WTC11 (cell line): ENCODE measurements around the gene SPTBN4. TPM values are rescaled to one million over a fixed set of nuclear protein-coding genes. Genes with fewer than 3 reads are reported as not detected.

Experiments
- ATAC-seq: fragments of 200-7000 bp; cut with Tn5 transposase; 2 replicates; pipeline ENCODE4 v1.10.0; 2021; ENCODE audit warnings: mild to moderate bottlenecking, moderate library complexity
- CTCF ChIA-PET: fragments of 300-600 bp; sonication (Branson Sonifier 250); formaldehyde crosslinking; loops from one replicate; lab custom pipeline; 2021; ENCODE audit warnings: antibody characterized with exemption; lab: Charles Lee
- POLR2A ChIA-PET: fragments of 350-600 bp; sonication (Branson Sonifier 250); formaldehyde crosslinking; loops from one replicate; lab custom pipeline; 2021; ENCODE audit warnings: antibody characterized with exemption; lab: Charles Lee
- DNase-seq: peaks from one replicate; pipeline ENCODE4 v3.0.0; 2021; ENCODE audit warnings: low spot score
- H3K27ac Mint-ChIP-seq: 2 replicates; pipeline ENCODE4 v1.8.0; 2021; ENCODE audit warnings: mixed read lengths
- H3K27me3 Mint-ChIP-seq: 2 replicates; pipeline ENCODE4 v1.8.0; 2021; ENCODE audit warnings: low read depth, mild to moderate bottlenecking, moderate library complexity, mixed read lengths
- H3K36me3 Mint-ChIP-seq: 2 replicates; pipeline ENCODE4 v1.8.0; 2021; ENCODE audit warnings: mixed read lengths
- H3K4me1 Mint-ChIP-seq: 2 replicates; pipeline ENCODE4 v1.8.0; 2022; ENCODE audit warnings: mixed read lengths
- H3K4me3 Mint-ChIP-seq: 2 replicates; pipeline ENCODE4 v1.8.0; 2021; ENCODE audit warnings: mild to moderate bottlenecking, moderate library complexity, mixed read lengths
- H3K9me3 Mint-ChIP-seq: 2 replicates; pipeline ENCODE4 v1.8.0; 2021; ENCODE audit warnings: mixed read lengths
- ATF1 ChIP-seq: sonication (generic); formaldehyde crosslinking; IDR thresholded peaks from 2 replicates; pipeline ENCODE4 v1.8.1; 2023; ENCODE audit warnings: mild to moderate bottlenecking, moderate library complexity, missing genetic modification reagents
- CREB1 ChIP-seq: sonication (generic); formaldehyde crosslinking; IDR thresholded peaks from 2 replicates; pipeline ENCODE4 v1.8.0; 2023; ENCODE audit warnings: mild to moderate bottlenecking, missing genetic modification reagents
- CTCF ChIP-seq: fragments of 200-600 bp; IDR thresholded peaks from 2 replicates; pipeline ENCODE4 v1.8.0; 2022; ENCODE audit warnings: antibody characterized with exemption
- E2F5 ChIP-seq: sonication (generic); formaldehyde crosslinking; IDR thresholded peaks from 2 replicates; pipeline ENCODE4 v1.8.1; 2022; ENCODE audit warnings: mild to moderate bottlenecking, moderate library complexity, missing genetic modification reagents
- FOXJ3 ChIP-seq: sonication (generic); formaldehyde crosslinking; IDR thresholded peaks from 2 replicates; pipeline ENCODE4 v1.9.0; 2021; ENCODE audit warnings: missing genetic modification reagents, mild to moderate bottlenecking, borderline replicate concordance
- FOXK1 ChIP-seq: sonication (generic); formaldehyde crosslinking; IDR thresholded peaks from 2 replicates; pipeline ENCODE4 v1.8.0; 2022; ENCODE audit warnings: mild to moderate bottlenecking, moderate library complexity, missing genetic modification reagents
- FOXP4 ChIP-seq: sonication (generic); formaldehyde crosslinking; IDR thresholded peaks from 2 replicates; pipeline ENCODE4 v1.8.0; 2022; ENCODE audit warnings: mild to moderate bottlenecking, missing genetic modification reagents
- IRF1 ChIP-seq: sonication (generic); formaldehyde crosslinking; IDR thresholded peaks from 2 replicates; pipeline ENCODE4 v1.8.0; 2023; ENCODE audit warnings: missing genetic modification reagents
- IRF2 ChIP-seq: sonication (generic); formaldehyde crosslinking; IDR thresholded peaks from 2 replicates; pipeline ENCODE4 v1.8.0; 2022; ENCODE audit warnings: low read depth, missing genetic modification reagents, borderline replicate concordance
- JUN ChIP-seq: sonication (generic); formaldehyde crosslinking; IDR thresholded peaks from 2 replicates; pipeline ENCODE4 v1.8.0; 2023; ENCODE audit warnings: mild to moderate bottlenecking, missing genetic modification reagents
- MXD4 ChIP-seq: fragments of 250-450 bp; sonication (Bioruptor Pico); IDR thresholded peaks from 2 replicates; pipeline ENCODE4 v1.8.0; 2021; ENCODE audit warnings: mild to moderate bottlenecking, moderate library complexity, borderline replicate concordance
- NR1H2 ChIP-seq: sonication (generic); formaldehyde crosslinking; IDR thresholded peaks from 2 replicates; pipeline ENCODE4 v1.9.0; 2021; ENCODE audit warnings: mild to moderate bottlenecking, moderate library complexity, missing genetic modification reagents
- NR3C1 ChIP-seq: sonication (generic); formaldehyde crosslinking; conservative IDR thresholded peaks from 2 replicates; pipeline ENCODE4 v1.8.1; 2023; ENCODE audit warnings: low read depth, mild to moderate bottlenecking, missing genetic modification reagents
- OVOL2 ChIP-seq: fragments of 250-450 bp; sonication (Bioruptor Pico); IDR thresholded peaks from 2 replicates; pipeline ENCODE4 v1.9.0; 2021; ENCODE audit warnings: mild to moderate bottlenecking, borderline replicate concordance
- PREB ChIP-seq: sonication (generic); formaldehyde crosslinking; IDR thresholded peaks from 2 replicates; pipeline ENCODE4 v1.8.1; 2022; ENCODE audit warnings: mild to moderate bottlenecking, missing genetic modification reagents, moderate library complexity, borderline replicate concordance
- RORB ChIP-seq: fragments of 250-450 bp; sonication (Bioruptor Pico); IDR thresholded peaks from 2 replicates; pipeline ENCODE4 v1.9.0; 2021; ENCODE audit warnings: mild to moderate bottlenecking
- TCF7 ChIP-seq: sonication (generic); formaldehyde crosslinking; IDR thresholded peaks from 2 replicates; pipeline ENCODE4 v1.8.0; 2022; ENCODE audit warnings: mild to moderate bottlenecking, low read depth, missing genetic modification reagents, moderate library complexity
- USF2 ChIP-seq: sonication (generic); formaldehyde crosslinking; IDR thresholded peaks from 2 replicates; pipeline ENCODE4 v1.8.1; 2023; ENCODE audit warnings: mild to moderate bottlenecking, missing genetic modification reagents, moderate library complexity
- ZBTB21 ChIP-seq: sonication (generic); formaldehyde crosslinking; IDR thresholded peaks from 2 replicates; pipeline ENCODE4 v1.8.1; 2023; ENCODE audit warnings: mild to moderate bottlenecking, missing genetic modification reagents, borderline replicate concordance
- ZMAT4 ChIP-seq: fragments of 250-450 bp; sonication (Bioruptor Pico); IDR thresholded peaks from 2 replicates; pipeline ENCODE4 v1.9.0; 2021; ENCODE audit warnings: mild to moderate bottlenecking
- ZNF219 ChIP-seq: sonication (generic); formaldehyde crosslinking; IDR thresholded peaks from 2 replicates; pipeline ENCODE4 v1.8.0; 2023; ENCODE audit warnings: missing genetic modification reagents, mild to moderate bottlenecking, borderline replicate concordance
- ZNF232 ChIP-seq: sonication (generic); formaldehyde crosslinking; IDR thresholded peaks from 2 replicates; pipeline ENCODE4 v1.8.0; 2022; ENCODE audit warnings: mild to moderate bottlenecking, missing genetic modification reagents
- total RNA-seq: library from RNA; stranded (reverse); gene quantifications from 3 replicates; pipeline ENCODE4 v1.2.3, GENCODE V29; 2021

The SPTBN4 gene
- total RNA-seq, 1 experiment from 2014 or later, result 2.8 TPM

GRCh38 chr19:40449506-40449905, 17.3 kb upstream of the SPTBN4 start:
- POLR2A ChIA-PET, result no interaction called here

GRCh38 chr19:40450664-40451063, 16.1 kb upstream of the SPTBN4 start:
- H3K27me3 Mint-ChIP-seq, result no peaks in the 10 kb centered on the region
- no peak for TF ChIP-seq NR1H2 (CRISPR knock-in tag)
- TF ChIP-seq E2F5 (CRISPR knock-in tag), result no peak
- no peak for TF ChIP-seq CREB1
- TF ChIP-seq NR3C1 (CRISPR knock-in tag), result no peak
- no peak for TF ChIP-seq JUN (CRISPR knock-in tag)
- TF ChIP-seq IRF2 (CRISPR knock-in tag), result no peak
- no peak for TF ChIP-seq OVOL2 (CRISPR knock-in tag)
- no peak for TF ChIP-seq ZNF232 (CRISPR knock-in tag)
- no peak for TF ChIP-seq CTCF
- no peak for TF ChIP-seq TCF7 (CRISPR knock-in tag)
- TF ChIP-seq FOXJ3 (CRISPR knock-in tag), result no peak
- H3K4me3 Mint-ChIP-seq, result no peak overlapping the region
- no peaks in the 10 kb centered on the region for H3K9me3 Mint-ChIP-seq
- peaks cover 3% of the 10 kb centered on the region; the same call in 1 of the 2 replicates for H3K36me3 Mint-ChIP-seq
- POLR2A ChIA-PET, result no interaction called here
- H3K4me1 Mint-ChIP-seq, result peaks cover 13% of the 10 kb centered on the region
- CTCF ChIA-PET, result interaction anchor here (0.8 to 6.6 kb wide), 2 partner anchors 13 to 30 kb away, joined by 4 to 57 read pairs; partner anchors contain the start of gene BLVRB
- H3K27ac Mint-ChIP-seq, result peak overlapping the region; percentile 91
- DNase-seq (no peak), ATAC-seq (no peak)

More at GRCh38 chr19:40449506-40449905, 17.3 kb upstream of the SPTBN4 start:
- TF ChIP-seq ATF1 (CRISPR knock-in tag) (no peak), MXD4 (CRISPR knock-in tag) (no peak), RORB (CRISPR knock-in tag) (no peak), ZBTB21 (CRISPR knock-in tag) (no peak), USF2 (no peak)
- TF ChIP-seq, all 79 proteins: peak for 0
- CTCF ChIA-PET, result no interaction called here
- no peak overlapping the region for H3K27ac Mint-ChIP-seq
- no peaks in the 10 kb centered on the region for H3K27me3 Mint-ChIP-seq
- no peaks in the 10 kb centered on the region for H3K9me3 Mint-ChIP-seq
- peaks cover 19% of the 10 kb centered on the region for H3K4me1 Mint-ChIP-seq
- no peak for DNase-seq
- no peak overlapping the region for H3K4me3 Mint-ChIP-seq
- ATAC-seq, result no peak
- peaks cover 3% of the 10 kb centered on the region; the same call in 1 of the 2 replicates for H3K36me3 Mint-ChIP-seq

- Mint-ChIP-seq H3K27ac (no peak overlapping the region; the same call in none of the 2 replicates), H3K36me3 (peaks cover 3% of the 10 kb centered on the region; the same call in 1 of the 2 replicates), H3K4me1 (peaks cover 5% of the 10 kb centered on the region; the same call in 1 of the 2 replicates), H3K4me3 (no peak overlapping the region), H3K9me3 (no peaks in the 10 kb centered on the region), H3K27me3 (no peaks in the 10 kb centered on the region)
- ChIA-PET CTCF (interaction anchor here (6.6 kb wide), 1 partner anchor 12 kb away, joined by 57 read pairs; the partner anchor contains the start of gene BLVRB), POLR2A (interaction anchor here (0.7 kb wide), 1 partner anchor 11 kb away, joined by 6 read pairs; no protein-coding TSS in a partner anchor)
- no peak for DNase-seq
- no peak for ATAC-seq
- TF ChIP-seq TCF7 (CRISPR knock-in tag) (no peak), FOXP4 (no peak), ZNF219 (CRISPR knock-in tag) (no peak), PREB (CRISPR knock-in tag) (no peak), ZMAT4 (no peak), IRF1 (CRISPR knock-in tag) (no peak), FOXK1 (CRISPR knock-in tag) (no peak)
These were observed 14.8 kb upstream of the SPTBN4 start for GRCh38 chr19:40452016-40452415.
